Measurements from ENCODE around the gene SLC35A1.
A peak's percentile ranks its signal among the peaks of the same experiment; 100 is the strongest.
"Not testable (repeated sequence)": the region's sequence is repeated elsewhere in the genome, so short reads cannot be mapped to it uniquely, and the experiment has no call there.

Gene SLC35A1

GRCh38 chr6:87472525-87473418 lies at the start of gene SLC35A1:
Gene SLC35A1 (plus strand): TSS chr6:87472974. CDS start chr6:87473004, 30 bp downstream.
- DNase-seq (ENCODE audit: low spot score) = peak; percentile 84

GRCh38 chr6:87426789-87427188 lies 46.0 kb upstream of the SLC35A1 start:
- no peak for DNase-seq (ENCODE audit: low spot score)

- no peak for DNase-seq (ENCODE audit: low spot score)
Measured at GRCh38 chr6:87430499-87430898, 42.3 kb upstream of the SLC35A1 start.

GRCh38 chr6:87431263-87431662 lies 41.5 kb upstream of the SLC35A1 start:
- DNase-seq (ENCODE audit: low spot score) = no peak

GRCh38 chr6:87436435-87436834 lies 36.3 kb upstream of the SLC35A1 start:
- DNase-seq (ENCODE audit: low spot score) = peak; percentile 25

GRCh38 chr6:87441711-87442110 lies 31.1 kb upstream of the SLC35A1 start:
- DNase-seq (ENCODE audit: low spot score) = no peak

- no peak for DNase-seq (ENCODE audit: low spot score)
Measured at GRCh38 chr6:87444362-87444761, 28.4 kb upstream of the SLC35A1 start.

GRCh38 chr6:87465051-87465450 lies 7.7 kb upstream of the SLC35A1 start:
- DNase-seq (ENCODE audit: low spot score) = no peak

GRCh38 chr6:87473419-87473903 lies 687 bp downstream of the SLC35A1 start:
- peak; percentile 43 for DNase-seq (ENCODE audit: low spot score)

- DNase-seq (ENCODE audit: low spot score) = no peak
Measured at GRCh38 chr6:87481931-87482330, 9.2 kb downstream of the SLC35A1 start.

GRCh38 chr6:87482366-87482765 lies 9.6 kb downstream of the SLC35A1 start:
- no peak for DNase-seq (ENCODE audit: low spot score)

- peak; percentile 34 for DNase-seq (ENCODE audit: low spot score)
Measured at GRCh38 chr6:87483929-87484328, 11.2 kb downstream of the SLC35A1 start.

- no peak for DNase-seq (ENCODE audit: low spot score)
Measured at GRCh38 chr6:87484491-87484890, 11.7 kb downstream of the SLC35A1 start.

GRCh38 chr6:87487555-87487954 lies 14.8 kb downstream of the SLC35A1 start:
- DNase-seq (ENCODE audit: low spot score) = no peak

GRCh38 chr6:87489326-87489725 lies 16.6 kb downstream of the SLC35A1 start:
- DNase-seq (ENCODE audit: low spot score) = not testable (repeated sequence)

- DNase-seq (ENCODE audit: low spot score) = no peak
Measured at GRCh38 chr6:87494761-87495422, 22.1 kb downstream of the SLC35A1 start.

- DNase-seq (ENCODE audit: low spot score) = no peak
Measured at GRCh38 chr6:87498048-87498447, 25.3 kb downstream of the SLC35A1 start.

GRCh38 chr6:87501809-87502572 lies 29.2 kb downstream of the SLC35A1 start:
- no peak for DNase-seq (ENCODE audit: low spot score)

GRCh38 chr6:87504441-87504840 lies 31.7 kb downstream of the SLC35A1 start:
- DNase-seq (ENCODE audit: low spot score) = no peak

- no peak for DNase-seq (ENCODE audit: low spot score)
Measured at GRCh38 chr6:87514831-87515230, 42.1 kb downstream of the SLC35A1 start.

GRCh38 chr6:87518453-87518852 lies 45.7 kb downstream of the SLC35A1 start:
- no peak for DNase-seq (ENCODE audit: low spot score)

- DNase-seq (ENCODE audit: low spot score) = no peak
Measured at GRCh38 chr6:87522686-87523085, 49.9 kb downstream of the SLC35A1 start.

Data from hematopoietic multipotent progenitor cell treated with erythropoietin and hydrocortisone succinate and interleukin-3 and kit ligand, for 15 days (in vitro differentiated cells).